Heart left ventricle (tissue), 11 donors: ENCODE data around the gene EHF. TPM values are rescaled to one million over a fixed set of nuclear protein-coding genes. Genes with fewer than 3 reads are reported as not detected.

ENCODE experiments used
- polyA plus RNA-seq, 2 donors: library from polyadenylated mRNA; stranded (reverse); fragments of 200-250 nt; gene quantifications; one replicate each; pipeline ENCODE4 v1.2.3, GENCODE V29; 2013
- total RNA-seq, 9 donors: library from RNA; depleted of rRNA in 2 of 9; stranded (reverse); fragments of >200 nt in 2 of 9; fragmentation: NEBNext Ultra II Directional in 3 of 9; extraction: Animal tissue kit (Norgen Biotek cat#: 25700) in 3 of 9; gene quantifications; one replicate each; pipeline versions ENCODE4 v1.1.0 to v1.2.4, GENCODE V29; 2016 to 2023
- donor health status: ischemic (EF 13 %, LVEDD 7.1; RV severe dilation, severe dysfunction).
- donor health status: healthy with polysubstance abuse.
- donor health status: DM: no; HTN: yes; CAD: no.
- donor health status: DM: no; HTN: no; CAD: no.
- donor health status: ischemic (EF 25% LVEDD 5.7; RV mildly dilated, moderate dysfunction).
- donor health status: healthy.
- donor health status: DM: yes; HTN: yes; CAD: no.
- donor health status: PGD.
- donor health status: nonischemic (EF 23%, LVEDD 6.1; RV moderate dilation, normal function).

EHF gene
- total and polyA plus RNA-seq, 11 donors = 0.19 to 1.9 (median 0.67) TPM

Other genes starting within 250 kb of the EHF start
- gene CAT, start 182.2 kb upstream of the EHF start, total RNA-seq = 100 to 1,000 TPM in 5 of 9 donors, 10 to 100 TPM in 4; 70.6 to 183 (median 103) TPM
- gene CAT, start 182.2 kb upstream of the EHF start, polyA plus RNA-seq = 10 to 100 TPM; 49.9 to 57.2 TPM
- not detected for gene ELF5, start 107.3 kb upstream of the EHF start, total RNA-seq
- gene ELF5, start 107.3 kb upstream of the EHF start, polyA plus RNA-seq = not detected